Loucy (cell line): Measurements from ENCODE around the gene GOLGA6L7.

Experiments used
- H2AFZ ChIP-seq: fragments of 200-600 bp; sonication (generic); 2 replicates; pipeline ENCODE4 v1.6.0; 2016; ENCODE audit warnings: antibody characterized with exemption, mild to moderate bottlenecking, low read length, moderate library complexity
- H3F3A ChIP-seq: fragments of 200-600 bp; 2 replicates; pipeline ENCODE4 v1.6.0; 2016; ENCODE audit warnings: antibody characterized with exemption, low read depth, mild to moderate bottlenecking
- H3K27me3 ChIP-seq: fragments of 200-600 bp; sonication (generic); 2 replicates; pipeline ENCODE4 v1.6.1; 2014; ENCODE audit warnings: low read length, mild to moderate bottlenecking; ENCODE audit not compliant: insufficient read depth, poor library complexity, severe bottlenecking
- H3K36me3 ChIP-seq: fragments of 200-600 bp; sonication (generic); 2 replicates; pipeline ENCODE4 v1.6.1; 2016; ENCODE audit warnings: low read length; ENCODE audit not compliant: insufficient read depth
- H3K4me1 ChIP-seq: fragments of 200-600 bp; sonication (generic); 2 replicates; pipeline ENCODE4 v1.5.1; 2014; ENCODE audit warnings: low read length, mild to moderate bottlenecking; ENCODE audit not compliant: insufficient read depth, poor library complexity, severe bottlenecking
- H3K4me2 ChIP-seq: fragments of 200-600 bp; sonication (generic); 2 replicates; pipeline ENCODE4 v1.6.0; 2014; ENCODE audit warnings: antibody characterized with exemption, low read length, low read depth, mild to moderate bottlenecking; ENCODE audit not compliant: poor library complexity, severe bottlenecking
- H3K4me3 ChIP-seq: fragments of 200-600 bp; sonication (generic); 2 replicates; pipeline ENCODE4 v1.5.1; 2014; ENCODE audit warnings: low read length, mild to moderate bottlenecking, mixed read lengths; ENCODE audit not compliant: poor library complexity, severe bottlenecking
- H3K79me2 ChIP-seq: fragments of 200-600 bp; sonication (generic); 2 replicates; pipeline ENCODE4 v1.6.1; 2014; ENCODE audit warnings: low read length; ENCODE audit not compliant: insufficient read depth
- H3K9ac ChIP-seq: fragments of 200-600 bp; sonication (generic); 2 replicates; pipeline ENCODE4 v1.6.0; 2014; ENCODE audit warnings: mild to moderate bottlenecking, low read depth, low read length, moderate library complexity; ENCODE audit not compliant: poor library complexity, severe bottlenecking
- H3K9me2 ChIP-seq: fragments of 200-600 bp; sonication (generic); replicated peaks from 2 replicates; pipeline ENCODE4 v1.6.1; 2016; ENCODE audit warnings: low read depth, low read length, mixed read lengths
- H3K9me3 ChIP-seq: fragments of 200-600 bp; sonication (generic); 2 replicates; pipeline ENCODE4 v1.6.1; 2014; ENCODE audit warnings: mild to moderate bottlenecking, antibody characterized with exemption, low read length, low read depth; ENCODE audit not compliant: insufficient read depth
- H4K20me1 ChIP-seq: fragments of 200-600 bp; sonication (generic); 2 replicates; pipeline ENCODE4 v1.6.0; 2014; ENCODE audit warnings: antibody characterized with exemption, low read length, mild to moderate bottlenecking; ENCODE audit not compliant: insufficient read depth, poor library complexity, severe bottlenecking
- EZH2phosphoT487 ChIP-seq: fragments of 200-600 bp; IDR thresholded peaks from 2 replicates; pipeline ENCODE4 v1.6.1; 2018; ENCODE audit warnings: antibody characterized with exemption, mild to moderate bottlenecking, moderate library complexity, borderline replicate concordance
- TF ChIP-seq, protein P1 (sequence below): fragments of 200-600 bp; sonication (generic); conservative IDR thresholded peaks from 2 replicates; pipeline ENCODE4 v1.5.1; 2014; ENCODE audit warnings: mild to moderate bottlenecking, antibody characterized with exemption, low read length

GOLGA6L7 gene

DNA sequence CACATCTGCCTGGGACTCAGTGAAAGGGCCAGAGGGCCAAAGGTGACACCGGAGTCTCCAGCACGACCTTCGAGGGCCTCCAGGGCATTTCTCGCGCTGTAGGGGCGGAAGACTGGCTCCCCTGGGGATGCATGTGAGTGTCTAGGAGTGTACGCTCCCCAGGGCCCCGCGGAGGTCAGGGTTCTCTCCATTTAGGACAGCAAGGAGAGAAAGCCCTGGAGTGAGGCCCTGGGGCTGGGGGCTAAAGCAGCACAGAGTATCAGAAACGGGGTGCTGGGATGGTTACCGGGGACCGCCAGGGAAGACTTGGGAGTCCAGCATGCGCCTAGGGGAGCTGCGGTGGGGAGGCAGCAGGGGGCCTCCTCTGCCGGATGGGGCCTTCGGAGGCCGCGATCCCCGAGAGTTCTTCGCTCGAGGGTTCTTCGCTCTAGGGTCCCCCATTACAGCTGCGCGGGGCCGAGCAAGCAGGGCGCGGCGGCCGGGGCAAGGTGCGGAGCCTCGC is 36.7 kb upstream of the GOLGA6L7 start:
- Histone ChIP-seq H3F3A (no peaks in the 10 kb centered on the region), H3K9me3 (no peaks in the 10 kb centered on the region), H3K79me2 (no peaks in the 10 kb centered on the region), H3K36me3 (no peaks in the 10 kb centered on the region), H3K4me3 (no peak overlapping the region), H3K9ac (no peak overlapping the region), H2AFZ (no peak overlapping the region), H3K9me2 (no peaks in the 10 kb centered on the region), H3K27me3 (no peaks in the 10 kb centered on the region), H4K20me1 (no peaks in the 10 kb centered on the region), H3K4me1 (peaks cover 10% of the 10 kb centered on the region), H3K4me2 (no peak overlapping the region)
- TF ChIP-seq, protein P1, sequence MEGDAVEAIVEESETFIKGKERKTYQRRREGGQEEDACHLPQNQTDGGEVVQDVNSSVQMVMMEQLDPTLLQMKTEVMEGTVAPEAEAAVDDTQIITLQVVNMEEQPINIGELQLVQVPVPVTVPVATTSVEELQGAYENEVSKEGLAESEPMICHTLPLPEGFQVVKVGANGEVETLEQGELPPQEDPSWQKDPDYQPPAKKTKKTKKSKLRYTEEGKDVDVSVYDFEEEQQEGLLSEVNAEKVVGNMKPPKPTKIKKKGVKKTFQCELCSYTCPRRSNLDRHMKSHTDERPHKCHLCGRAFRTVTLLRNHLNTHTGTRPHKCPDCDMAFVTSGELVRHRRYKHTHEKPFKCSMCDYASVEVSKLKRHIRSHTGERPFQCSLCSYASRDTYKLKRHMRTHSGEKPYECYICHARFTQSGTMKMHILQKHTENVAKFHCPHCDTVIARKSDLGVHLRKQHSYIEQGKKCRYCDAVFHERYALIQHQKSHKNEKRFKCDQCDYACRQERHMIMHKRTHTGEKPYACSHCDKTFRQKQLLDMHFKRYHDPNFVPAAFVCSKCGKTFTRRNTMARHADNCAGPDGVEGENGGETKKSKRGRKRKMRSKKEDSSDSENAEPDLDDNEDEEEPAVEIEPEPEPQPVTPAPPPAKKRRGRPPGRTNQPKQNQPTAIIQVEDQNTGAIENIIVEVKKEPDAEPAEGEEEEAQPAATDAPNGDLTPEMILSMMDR: no peak
- no peak for TF ChIP-seq EZH2phosphoT487

DNA sequence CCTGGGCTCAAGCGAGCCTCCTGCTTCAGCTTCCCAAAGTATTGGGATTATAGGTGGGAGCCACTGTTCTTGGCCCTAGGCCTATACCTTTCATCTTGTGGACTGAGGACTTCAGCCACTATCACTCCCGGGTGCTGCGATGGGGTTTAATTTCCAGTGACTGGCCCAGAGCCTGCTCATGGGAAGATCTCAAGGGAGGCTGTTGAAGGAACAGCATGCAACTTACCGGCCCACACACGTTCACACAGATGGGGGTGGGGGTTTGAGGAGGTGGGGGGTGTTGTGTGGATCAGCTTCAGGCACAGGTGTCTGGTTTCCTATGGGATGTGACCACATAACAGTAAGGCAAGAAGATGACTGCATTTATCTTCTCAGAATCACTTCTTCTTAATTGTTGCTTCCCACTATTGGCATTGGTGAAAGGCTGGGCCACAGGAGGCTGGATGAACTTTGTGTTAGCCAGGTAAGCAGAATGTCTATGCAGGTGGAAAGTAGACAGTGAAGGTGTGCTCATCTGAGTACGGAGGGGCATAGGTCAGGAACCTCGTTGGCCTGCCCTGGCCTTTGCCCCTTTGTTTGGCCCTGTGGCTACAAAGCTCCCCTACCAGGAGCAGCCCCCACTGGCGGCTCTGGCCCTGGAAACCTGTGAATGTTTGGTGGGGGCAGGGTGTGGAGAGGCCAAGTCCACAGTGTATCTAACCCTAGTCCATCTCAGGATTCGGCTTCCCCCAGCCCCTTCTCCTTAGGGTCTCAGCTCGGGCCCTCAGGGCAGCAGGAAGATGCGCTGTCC is 35.9 kb upstream of the GOLGA6L7 start:
- H3K79me2 ChIP-seq: no peaks in the 10 kb centered on the region
- no peaks in the 10 kb centered on the region for H3K9me3 ChIP-seq
- no peak overlapping the region for H3K9ac ChIP-seq
- H3K27me3 ChIP-seq: no peaks in the 10 kb centered on the region
- no peak overlapping the region for H3K4me2 ChIP-seq
- no peaks in the 10 kb centered on the region for H3K36me3 ChIP-seq
- H3F3A ChIP-seq: no peaks in the 10 kb centered on the region
- H3K4me3 ChIP-seq: no peak overlapping the region
- H3K4me1 ChIP-seq: peaks cover 5% of the 10 kb centered on the region
- H3K9me2 ChIP-seq: no peaks in the 10 kb centered on the region
- TF ChIP-seq EZH2phosphoT487: no peak
- TF ChIP-seq, protein P1: no peak
- H2AFZ ChIP-seq: no peak overlapping the region
- H4K20me1 ChIP-seq: no peaks in the 10 kb centered on the region

DNA sequence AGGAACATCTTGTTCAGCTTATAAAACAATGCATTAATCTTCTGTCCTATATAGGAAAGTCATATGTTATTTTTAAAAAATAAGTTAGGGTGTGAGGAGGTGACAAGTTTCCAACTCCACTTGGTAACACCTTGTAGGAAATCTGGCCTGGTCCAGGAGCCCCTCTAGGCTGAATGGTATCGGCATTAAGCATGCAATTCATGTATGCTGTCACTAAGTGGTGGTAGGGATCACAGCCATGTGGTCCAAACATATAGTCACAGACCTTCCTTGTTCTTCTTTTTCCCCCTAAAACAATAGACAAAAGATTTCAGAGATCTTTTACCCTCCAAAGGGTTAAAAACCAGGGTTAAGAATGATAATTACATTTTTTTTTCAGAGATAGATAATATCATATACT is 33.2 kb upstream of the GOLGA6L7 start:
- Histone ChIP-seq H3K36me3 (no peaks in the 10 kb centered on the region), H3K79me2 (no peaks in the 10 kb centered on the region), H3K9me2 (no peaks in the 10 kb centered on the region), H3K9ac (no peak overlapping the region), H3K4me3 (no peak overlapping the region), H4K20me1 (no peaks in the 10 kb centered on the region), H3K27me3 (no peaks in the 10 kb centered on the region), H3K4me2 (no peak overlapping the region), H3K9me3 (no peaks in the 10 kb centered on the region), H3F3A (no peaks in the 10 kb centered on the region), H2AFZ (no peak overlapping the region), H3K4me1 (peaks cover 7% of the 10 kb centered on the region)
- TF ChIP-seq, protein P1: peak; percentile 51
- no peak for TF ChIP-seq EZH2phosphoT487
